Kidney capillary endothelial cell (primary cell): Measurements from ENCODE around the gene NDUFV1.

Experiments used
- DNase-seq: peaks from one replicate; pipeline ENCODE4 v3.0.0-alpha.2; 2018; ENCODE audit warnings: low spot score

NDUFV1 gene

GRCh38 chr11:67640758-67641337 is 34.1 kb downstream of the NDUFV1 start:
- no peak for DNase-seq

GRCh38 chr11:67641338-67642172 is 34.8 kb downstream of the NDUFV1 start:
- no peak for DNase-seq

- no peak for DNase-seq
These were observed 35.7 kb downstream of the NDUFV1 start for GRCh38 chr11:67642173-67643120.

GRCh38 chr11:67644042-67644441 is 37.3 kb downstream of the NDUFV1 start:
- DNase-seq: no peak

- DNase-seq: no peak
These were observed 38.0 kb downstream of the NDUFV1 start for GRCh38 chr11:67644472-67645418.

GRCh38 chr11:67645521-67646461 is 39.1 kb downstream of the NDUFV1 start:
- no peak for DNase-seq

GRCh38 chr11:67646535-67647336 is 40.0 kb downstream of the NDUFV1 start:
- no peak for DNase-seq

- no peak for DNase-seq
These were observed 40.7 kb downstream of the NDUFV1 start for GRCh38 chr11:67647471-67647870.

GRCh38 chr11:67648140-67648795 is 41.5 kb downstream of the NDUFV1 start:
- DNase-seq: no peak

- DNase-seq: no peak
These were observed 42.3 kb downstream of the NDUFV1 start for GRCh38 chr11:67648796-67649613.

- DNase-seq: no peak
These were observed 43.1 kb downstream of the NDUFV1 start for GRCh38 chr11:67649634-67650510.

- no peak for DNase-seq
These were observed 45.4 kb downstream of the NDUFV1 start for GRCh38 chr11:67651976-67652781.

- no peak for DNase-seq
These were observed 46.5 kb downstream of the NDUFV1 start for GRCh38 chr11:67652965-67653845.

GRCh38 chr11:67654225-67654624 is 47.5 kb downstream of the NDUFV1 start:
- no peak for DNase-seq
